Activated CD4-positive, alpha-beta T cell treated with anti-CD3 and anti-CD28 coated beads, Interleukin-2, amount 50 U/mL, for 4 hours (primary cell): ENCODE results near the gene NLK.
"Not testable (repeated sequence)": the region's sequence is repeated elsewhere in the genome, so short reads cannot be mapped to it uniquely, and the experiment has no call there.

Experiments
- DNase-seq, 2 experiments: peaks; one replicate each; pipeline ENCODE4 v3.0.0-alpha.2; 2020

The NLK gene

DNA sequence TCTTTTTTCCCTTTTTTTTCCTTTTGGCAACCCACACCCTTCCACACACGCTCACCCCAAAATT lies at the start of gene NLK:
NLK (plus strand) TSS at position 21 of the 64 bp plus-strand sequence. CDS start 197 bp downstream, outside the sequence.
- DNase-seq, result no peak

DNA sequence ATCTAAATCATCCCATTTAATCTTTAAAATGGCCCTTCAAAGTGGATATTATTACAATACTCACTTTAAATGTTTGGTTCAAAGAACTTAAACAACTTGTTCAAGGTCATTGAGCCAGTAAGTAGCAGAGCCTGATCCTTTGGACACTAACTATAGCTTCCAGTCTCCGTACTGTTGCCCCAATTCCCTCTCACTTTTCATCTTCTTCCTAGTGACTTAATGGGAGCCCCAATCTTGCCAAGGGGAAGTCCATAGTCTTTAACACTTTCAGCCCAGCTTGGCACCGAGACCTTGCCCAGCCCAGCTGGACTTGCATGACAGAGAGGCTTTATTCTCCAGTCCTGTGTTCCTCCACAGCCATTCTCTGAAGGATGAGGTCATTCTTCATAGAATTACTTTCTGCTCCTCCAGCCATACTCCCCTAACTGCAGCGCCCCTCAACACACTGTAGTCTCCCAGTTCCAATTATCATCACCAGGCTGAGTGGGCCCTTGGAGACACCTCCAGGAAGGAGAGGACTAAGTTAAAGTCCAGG lies 49.2 kb upstream of the NLK start:
- DNase-seq, result no peak

DNA sequence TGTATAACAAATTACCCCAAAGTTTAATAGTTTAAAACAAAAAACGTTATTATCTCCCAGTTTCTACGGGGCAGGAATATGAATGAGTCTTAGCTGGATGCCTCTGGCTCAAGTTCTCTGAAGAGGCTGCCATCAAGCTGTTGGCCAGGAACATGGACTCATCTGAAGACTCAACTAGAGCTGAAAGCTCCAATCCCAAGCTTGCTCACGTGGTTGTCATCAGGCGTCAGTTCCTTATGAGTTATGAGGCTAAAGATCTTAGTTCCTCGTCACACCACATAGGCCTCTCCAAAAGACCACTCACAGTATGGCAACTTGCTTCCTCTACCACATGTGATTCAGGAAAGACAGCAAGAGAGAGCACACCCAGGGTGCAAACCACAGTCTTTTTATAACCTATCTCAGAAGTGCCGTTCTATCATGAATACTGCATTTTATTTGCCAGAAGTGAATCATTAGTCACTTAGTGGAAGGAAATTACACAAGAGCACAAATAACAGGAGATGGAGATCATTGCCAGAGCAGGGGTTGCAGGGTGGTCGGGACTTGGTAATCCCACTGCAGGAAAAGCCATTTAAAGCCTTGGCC lies 48.7 kb upstream of the NLK start:
- no peak for DNase-seq

DNA sequence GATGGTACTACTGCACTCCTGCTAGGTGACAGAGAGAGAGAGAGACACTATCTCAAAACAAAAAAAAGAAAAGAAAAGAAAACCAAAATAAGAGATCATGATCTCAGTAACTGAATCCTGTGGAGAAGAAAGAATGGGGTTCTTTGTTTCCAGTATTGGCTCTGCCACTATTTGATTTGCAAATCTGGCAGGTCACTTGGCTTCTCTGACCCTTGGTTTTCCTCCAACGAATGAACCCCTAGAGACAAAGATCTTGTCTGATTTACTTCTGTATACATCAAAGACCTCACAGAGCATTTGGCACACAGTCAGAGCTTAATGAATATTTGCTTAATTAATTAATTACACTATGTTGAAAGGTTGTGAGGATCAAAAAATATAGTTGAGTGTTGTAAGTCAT lies 47.9 kb upstream of the NLK start:
- DNase-seq, result no peak

DNA sequence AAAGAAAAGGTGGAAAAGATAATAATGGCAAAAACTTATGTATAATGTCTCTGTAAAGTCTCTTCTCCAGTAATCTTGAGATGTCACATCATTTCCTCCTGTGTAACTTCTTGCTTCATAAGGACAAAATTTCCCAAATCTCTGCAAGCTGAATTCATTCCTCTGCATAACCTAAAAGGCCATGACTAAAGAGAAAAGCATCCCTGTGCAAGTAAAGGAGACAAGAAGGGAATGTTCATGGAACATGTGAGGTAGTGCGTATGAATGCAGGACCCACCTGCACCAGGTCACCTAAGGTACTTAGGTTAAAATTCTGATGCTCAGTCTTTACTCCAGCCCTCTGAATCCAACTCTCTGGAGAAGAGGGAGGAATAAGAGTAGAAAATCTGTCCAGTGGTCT lies 46.9 kb upstream of the NLK start:
- DNase-seq, result no peak

DNA sequence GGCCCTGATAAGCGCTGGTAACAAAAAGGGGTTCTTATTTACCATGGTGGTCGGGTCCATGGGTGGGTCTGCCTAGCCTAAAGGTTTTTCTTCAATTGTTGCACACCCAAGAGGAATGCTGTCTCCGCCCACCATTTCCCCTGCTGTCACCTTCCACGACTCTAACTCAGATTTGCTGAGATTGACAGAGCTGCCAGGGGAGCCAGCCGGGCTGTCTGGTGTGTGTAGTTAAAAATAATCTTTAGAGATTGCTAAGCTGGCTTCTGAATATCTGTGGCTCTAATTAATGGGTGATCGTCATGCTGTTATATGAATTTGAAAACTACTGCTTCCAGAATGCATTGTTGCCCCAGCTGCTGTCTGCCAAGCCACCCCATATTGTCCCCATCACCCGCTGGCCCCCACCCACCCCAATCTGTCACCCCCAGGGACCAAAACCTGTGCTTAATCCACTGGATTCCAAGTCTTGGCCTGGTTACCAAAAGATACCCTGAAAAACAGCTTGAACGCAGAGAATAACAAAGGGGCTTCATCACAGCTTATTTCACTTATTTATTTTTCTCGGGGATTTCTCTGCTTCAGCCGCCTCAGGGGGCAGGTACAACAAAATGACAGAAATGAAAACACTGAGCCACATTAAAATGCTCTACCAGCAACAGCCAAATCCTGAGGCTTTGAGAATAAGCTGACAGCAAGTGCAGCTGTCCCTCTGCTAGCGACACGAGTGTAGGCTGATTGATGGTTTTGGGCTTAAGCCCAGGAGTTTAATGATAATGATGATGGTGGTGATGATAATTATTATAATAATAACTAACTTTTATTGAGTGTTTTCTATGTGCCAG lies 46.1 kb upstream of the NLK start:
- no peak for DNase-seq

DNA sequence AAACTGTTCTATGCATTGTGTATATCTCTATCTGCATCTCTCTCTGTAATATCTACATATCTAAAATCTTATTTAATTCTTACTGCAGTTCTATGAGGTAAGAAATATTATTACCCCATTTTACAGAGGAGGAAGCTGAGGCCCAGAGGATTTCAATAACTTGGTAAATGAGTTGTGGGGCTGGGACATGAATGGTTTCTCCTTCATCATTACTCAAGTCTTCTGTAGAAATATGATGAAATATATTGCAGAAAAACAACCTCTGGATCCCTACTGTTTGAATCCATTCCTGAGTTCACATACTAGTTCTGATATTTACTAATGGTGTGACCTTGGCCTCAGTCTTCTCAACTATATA lies 45.5 kb upstream of the NLK start:
- no peak for DNase-seq

DNA sequence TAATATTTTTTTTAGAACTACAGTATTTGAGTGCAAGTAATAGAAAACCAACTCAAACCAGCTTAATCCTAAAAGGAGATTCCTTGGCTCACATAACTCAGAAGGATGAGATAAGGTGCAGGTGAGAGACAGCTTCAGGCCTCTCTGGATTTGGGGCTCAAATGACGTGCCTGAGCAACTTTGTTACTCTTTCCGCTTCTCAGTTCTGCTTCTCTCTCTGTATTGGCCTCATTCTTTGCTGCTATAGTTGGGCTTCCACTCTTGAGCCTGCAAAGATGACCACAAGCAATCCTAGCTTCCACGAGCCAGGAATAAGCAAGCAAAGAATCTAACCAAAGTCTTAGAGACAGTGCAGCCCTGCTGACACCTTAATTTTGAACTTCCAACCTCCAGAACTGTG lies 45.0 kb upstream of the NLK start:
- DNase-seq, result no peak

DNA sequence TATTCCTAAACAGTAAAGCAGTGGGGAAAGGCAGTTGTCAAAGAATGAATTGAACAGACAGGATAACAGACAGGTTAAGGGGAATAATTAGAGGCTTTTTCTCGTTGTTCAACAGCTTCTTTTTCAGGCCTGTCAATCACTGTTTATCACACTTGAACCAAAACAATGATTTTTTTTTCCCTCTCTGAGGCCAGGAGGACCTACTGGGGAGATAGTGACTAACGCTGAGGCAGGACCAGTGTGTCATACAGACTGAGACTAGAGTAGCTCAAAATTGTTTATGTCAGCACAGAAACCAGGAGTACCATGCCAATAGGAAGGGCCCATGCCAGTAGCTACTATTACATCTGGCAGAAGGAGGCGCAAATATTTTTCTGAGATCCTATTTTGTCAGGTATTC lies 41.3 kb upstream of the NLK start:
- no peak for DNase-seq

DNA sequence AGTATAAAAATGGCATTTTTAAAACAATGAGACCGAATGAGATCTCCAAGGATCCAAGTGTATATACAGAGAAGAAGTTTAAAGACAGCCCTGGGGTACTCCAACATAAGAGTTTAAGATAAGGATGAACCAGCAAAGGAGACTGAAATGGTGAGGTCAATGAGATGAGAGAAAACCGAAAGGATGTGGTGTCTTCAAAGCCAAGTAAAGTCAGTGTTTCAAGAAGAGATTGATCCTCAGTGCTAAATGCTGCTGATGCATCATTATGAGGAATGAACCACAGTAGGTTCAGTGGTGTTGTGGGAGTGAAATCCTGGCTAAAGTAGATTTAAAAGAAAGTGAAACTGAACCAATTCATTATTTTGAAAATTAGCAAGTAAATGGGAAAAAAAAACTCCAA lies 38.1 kb upstream of the NLK start:
- no peak for DNase-seq

DNA sequence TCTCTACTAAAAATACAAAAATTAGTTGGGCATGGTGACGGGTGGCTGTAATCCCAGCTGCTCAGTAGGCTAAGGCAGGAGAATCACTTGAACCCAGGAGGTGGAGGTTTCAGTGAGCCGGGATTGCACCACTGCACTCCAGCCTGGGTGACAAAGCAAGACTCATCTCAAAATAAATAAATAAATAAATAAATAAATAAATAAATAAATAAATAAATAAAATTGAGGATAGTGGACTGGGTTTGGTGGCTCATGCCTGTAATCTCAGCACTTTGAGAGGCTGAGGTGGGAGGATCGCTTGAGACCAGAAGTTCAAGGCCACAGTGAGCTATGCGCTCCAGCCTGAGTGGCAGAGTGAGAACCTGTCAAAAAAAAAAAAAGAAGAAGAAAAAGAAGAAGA lies 34.6 kb upstream of the NLK start:
- not testable (repeated sequence) for DNase-seq

DNA sequence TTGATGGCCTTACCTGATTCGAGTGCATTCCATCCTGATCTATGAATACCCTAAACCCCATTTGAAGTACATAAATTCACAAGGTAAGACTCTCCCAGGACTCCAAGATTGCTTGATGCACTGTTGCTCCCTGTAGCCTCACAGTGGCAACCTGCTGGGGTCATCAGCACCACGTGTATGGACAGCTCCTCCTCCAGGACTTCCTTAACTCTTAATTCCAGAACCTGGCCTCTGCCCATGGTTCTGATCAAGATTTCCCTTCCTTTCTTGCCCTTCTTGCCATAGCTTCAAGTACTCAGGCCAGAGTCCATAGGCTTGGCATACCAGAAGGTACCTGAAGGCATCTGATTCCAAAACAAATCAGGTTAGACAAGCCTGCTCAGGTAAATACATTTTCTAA lies 34.0 kb upstream of the NLK start:
- no peak for DNase-seq

DNA sequence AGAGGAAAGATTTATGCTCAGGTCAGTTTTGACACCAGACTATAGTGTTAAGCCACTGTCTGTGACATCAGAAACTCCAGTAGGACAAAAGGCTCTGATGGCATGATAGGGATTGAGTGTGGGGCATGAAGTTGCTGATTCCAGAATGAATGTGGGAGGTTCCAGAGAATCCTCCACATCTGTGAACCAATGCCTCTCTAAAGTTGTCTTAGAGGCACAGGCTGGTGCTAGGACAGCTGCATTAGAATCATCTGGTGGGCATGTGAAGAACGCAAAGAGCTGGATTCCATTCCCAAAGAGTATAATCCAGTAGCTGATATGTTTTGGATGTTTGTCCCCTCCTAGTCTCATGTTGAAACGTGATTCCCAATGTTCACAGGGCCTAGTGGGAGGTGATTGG lies 32.1 kb upstream of the NLK start:
- DNase-seq, result no peak

DNA sequence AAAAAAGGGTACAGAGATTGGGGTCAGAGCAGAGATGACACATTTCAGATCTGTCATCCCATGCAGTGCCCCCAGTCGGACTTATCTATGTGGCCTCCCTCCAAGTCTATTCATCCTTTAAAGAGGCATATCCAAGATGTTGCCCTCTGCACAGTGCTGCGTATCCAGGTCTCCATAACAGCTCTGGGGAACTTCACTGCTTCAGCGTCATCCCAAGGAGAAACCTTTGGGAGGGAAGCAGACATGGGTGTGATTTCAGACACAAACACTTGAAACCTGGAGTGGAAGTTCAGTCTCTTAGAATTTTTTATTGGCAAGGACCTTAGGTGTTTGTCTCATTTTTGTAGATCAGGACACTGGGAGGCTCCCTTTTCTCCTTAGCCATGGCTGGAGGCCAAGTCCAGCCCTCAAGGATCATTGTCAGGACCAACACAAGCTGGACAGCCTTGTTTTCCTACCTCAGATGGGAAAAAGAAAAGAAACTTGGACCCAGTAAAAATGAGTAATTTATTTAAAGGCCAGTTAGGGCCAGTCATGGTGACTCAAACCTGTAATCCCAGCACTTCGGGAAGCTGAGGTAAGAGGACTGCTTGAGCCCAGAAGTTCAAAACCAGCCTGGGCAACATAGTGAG lies 23.9 kb upstream of the NLK start:
- no peak for DNase-seq

DNA sequence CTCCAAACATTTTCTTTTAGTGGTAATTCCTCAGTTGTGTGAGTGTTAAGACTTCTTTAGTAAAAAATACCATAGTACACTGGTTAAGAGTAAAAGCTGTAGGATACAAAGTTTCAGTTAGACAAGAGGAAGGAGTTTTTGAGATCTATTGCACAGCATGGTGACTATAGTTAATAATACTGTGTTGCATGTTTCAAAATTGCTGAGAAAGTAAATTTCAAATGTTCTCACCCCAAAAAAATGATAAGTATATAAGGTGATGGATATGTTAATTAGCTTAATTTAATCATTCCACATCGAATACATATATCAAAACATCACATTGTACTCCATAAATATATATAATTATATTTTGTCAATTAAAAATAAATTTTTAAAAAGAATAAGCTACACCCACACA lies 22.0 kb upstream of the NLK start:
- DNase-seq, result no peak

DNA sequence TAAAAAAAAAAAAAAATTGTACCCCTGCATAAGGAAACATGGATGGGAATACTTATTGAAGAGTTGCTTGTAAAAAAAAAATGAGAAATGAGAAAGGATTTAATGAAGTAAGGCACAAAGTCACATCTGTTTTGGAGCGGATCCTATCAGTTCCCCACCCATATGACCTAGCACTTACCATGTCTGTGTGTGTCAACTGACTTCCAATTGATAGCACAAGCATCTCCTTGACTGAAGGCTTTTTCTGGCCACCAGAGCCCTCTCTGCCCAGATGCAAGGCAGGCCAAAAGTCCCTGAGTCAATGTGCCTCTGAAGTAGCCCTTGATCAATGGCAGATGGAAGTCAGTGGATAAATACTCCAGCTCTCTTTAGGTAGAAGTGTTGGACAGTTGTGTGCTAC lies 13.4 kb upstream of the NLK start:
- no peak for DNase-seq

DNA sequence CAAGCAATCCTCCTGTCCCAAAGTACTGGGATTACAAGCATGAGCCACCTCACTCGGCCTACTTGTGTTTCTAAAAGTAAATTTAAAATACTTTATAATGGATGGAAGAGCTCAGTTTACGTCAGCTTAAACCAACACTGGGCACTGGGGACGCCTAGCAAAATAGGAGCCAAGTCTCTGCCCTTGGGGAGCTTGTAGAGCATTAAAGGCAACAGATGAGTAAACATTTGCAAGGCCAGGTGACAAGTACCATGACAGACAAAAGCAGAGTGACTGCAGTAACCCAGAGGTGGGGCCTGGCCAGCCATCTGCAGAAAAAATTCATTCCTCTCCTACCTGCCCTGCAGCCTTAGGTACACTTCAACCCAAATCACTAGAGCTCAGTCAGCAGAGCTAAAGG lies 12.1 kb upstream of the NLK start:
- no peak for DNase-seq

DNA sequence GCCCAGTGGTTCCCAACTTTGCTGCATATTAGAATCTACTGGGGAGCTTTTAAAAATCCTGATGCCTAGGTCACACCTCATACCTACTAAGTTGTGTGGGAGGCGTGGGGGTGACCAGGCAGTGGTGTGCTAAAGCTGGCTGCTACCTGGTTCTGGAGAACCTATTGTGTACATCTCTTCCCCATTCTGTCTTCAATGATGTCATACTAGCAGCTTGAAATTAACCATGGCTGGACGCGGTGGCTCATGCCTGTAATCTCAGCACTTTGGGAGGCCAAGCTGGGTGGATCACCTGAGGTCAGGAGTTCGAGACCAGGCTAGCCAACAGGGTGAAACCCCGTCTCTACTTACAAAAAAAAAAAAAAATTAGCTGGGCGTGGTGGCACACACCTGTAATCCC lies 11.3 kb upstream of the NLK start:
- no peak for DNase-seq

DNA sequence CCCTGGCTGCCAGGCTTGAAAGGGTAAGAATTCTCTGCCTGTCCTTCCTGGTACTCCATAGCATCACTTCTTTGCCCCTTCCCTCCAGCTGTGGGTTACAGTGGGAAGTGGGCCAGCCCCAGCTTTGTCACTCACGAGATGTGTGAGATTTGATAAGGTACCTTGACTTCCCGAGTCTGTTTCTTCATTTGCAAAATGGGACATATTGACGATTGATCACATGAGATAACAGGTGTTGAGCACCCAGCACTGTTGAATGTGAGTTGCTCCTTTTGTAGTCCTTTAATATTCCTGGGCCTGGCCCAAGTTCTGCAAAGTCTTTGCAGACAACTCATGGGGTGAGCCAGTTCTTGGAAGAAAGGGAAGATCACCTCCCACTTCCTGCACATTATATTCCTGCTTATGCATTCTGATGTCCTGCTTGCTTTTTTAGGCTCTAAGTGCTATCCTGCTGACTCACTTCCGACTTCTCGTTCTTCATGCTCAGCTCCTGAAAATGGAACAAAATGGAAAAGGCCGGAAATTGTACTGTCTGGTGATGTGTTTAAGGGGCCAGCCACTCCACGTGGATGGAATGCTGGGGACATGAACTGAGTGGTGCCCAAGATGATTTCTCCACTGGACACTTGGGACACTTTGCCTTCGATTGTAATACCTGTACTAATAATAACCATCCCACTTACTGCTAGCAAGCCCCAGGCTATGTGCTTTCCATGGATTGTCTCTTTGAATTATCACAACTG lies 8.3 kb upstream of the NLK start:
- DNase-seq, result no peak

DNA sequence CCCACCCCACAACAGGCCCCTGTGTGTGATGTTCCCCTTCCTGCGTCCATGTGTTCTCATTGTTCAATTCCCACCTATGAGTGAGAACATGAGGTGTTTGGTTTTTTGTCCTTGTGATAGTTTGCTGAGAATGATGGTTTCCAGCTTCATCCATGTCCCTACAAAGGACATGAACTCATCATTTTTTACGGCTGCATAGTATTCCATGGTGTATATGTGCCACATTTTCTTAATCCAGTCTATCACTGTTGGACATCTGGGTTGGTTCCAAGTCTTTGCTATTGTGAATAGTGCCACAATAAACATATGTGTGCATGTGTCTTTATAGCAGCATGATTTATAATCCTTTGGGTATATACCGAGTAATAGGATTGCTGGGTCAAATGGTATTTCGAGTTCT lies 7.0 kb upstream of the NLK start:
- not testable (repeated sequence) for DNase-seq

DNA sequence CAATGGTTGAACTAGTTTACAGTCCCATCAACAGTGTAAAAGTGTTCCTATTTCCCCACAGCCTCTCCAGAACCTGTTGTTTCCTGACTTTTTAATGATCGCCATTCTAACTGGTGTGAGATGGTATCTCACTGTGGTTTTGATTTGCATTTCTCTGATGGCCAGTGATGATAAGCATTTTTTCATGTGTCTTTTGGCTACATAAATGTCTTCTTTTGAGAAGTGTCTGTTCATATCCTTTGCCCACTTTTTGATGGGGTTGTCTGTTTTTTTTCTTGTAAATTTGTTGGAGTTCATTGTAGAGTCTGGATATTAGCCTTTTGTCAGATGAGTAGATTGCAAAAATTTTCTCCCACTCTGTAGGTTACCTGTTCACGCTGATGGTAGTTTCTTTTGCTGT lies 6.6 kb upstream of the NLK start:
- not testable (repeated sequence) for DNase-seq

DNA sequence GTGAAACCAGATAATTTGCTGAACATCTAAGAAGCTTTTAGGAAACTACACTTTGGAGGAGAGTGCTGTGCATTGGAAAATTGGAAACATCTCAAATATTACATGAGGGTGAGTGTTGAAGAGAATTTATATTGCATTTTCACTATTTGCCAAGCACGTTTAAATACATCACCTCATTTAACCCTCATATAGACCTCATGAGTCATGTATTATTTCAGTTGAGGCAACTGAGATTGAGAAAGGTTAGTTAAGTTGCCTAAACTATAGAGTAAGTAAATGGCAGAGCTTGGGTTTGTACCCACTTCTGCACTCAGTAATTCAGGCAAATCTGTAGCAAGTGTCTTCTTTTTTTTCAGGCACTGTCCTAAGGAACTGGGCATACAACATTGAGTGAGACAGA lies 3.7 kb upstream of the NLK start:
- no peak for DNase-seq

DNA sequence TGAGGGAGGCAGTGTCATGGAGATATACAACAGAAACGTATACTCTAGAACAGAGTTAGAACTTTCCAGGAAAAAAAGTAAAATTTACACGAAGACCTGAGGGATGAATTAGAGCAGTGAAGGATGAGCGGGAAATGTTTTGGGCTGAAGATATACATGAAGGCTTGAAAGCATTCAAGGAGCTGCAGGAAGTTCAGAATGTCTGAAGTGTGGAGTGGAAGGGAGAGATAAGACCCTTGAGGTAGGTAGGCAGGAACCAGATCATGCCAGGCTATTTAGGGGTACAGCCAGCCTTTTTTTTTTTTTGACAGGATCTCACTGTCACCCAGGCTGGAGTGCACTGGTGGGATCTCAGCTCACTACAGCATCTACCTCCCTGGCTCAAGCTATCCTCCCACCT lies 3.2 kb upstream of the NLK start:
- DNase-seq, result no peak

DNA sequence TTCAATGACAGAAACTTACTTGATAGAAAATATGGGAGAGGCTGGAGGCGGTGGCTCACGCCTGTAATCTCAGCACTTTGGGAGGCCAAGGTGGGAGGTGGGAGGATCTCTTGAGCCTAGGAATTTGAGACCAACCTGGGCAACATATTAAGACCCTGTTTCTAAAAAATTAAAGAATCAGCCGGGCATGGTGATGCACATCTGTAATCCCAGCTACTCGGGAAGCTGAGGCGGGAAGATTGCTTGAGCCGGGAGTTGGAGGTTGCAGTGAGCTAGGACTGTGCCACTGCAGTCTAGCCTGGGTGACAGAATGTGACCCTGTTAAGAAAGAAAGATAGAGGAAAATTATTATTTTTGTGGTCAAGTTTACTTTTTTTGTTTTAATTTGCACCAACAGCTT lies 2.1 kb upstream of the NLK start:
- no peak for DNase-seq
